Activated T-cell treated with anti-CD3 and anti-CD28 coated beads, Interleukin-2, amount 50 U/mL, for 72 hours (primary cell): ENCODE measurements around the gene OTOS. TPM values are rescaled to one million over a fixed set of nuclear protein-coding genes. Genes with fewer than 3 reads are reported as not detected.

Experiments
- ATAC-seq, 2 donors: fragments of 150-1000 bp; cut with Tn5 transposase; replicated peaks in 1 of 2; 2 replicates each; pipeline ENCODE4 v1.10.0; 2021; ENCODE audit warnings: moderate library complexity in 2 of 2, mild to moderate bottlenecking in 1 of 2
- DNase-seq, 2 donors: peaks; one replicate each; pipeline ENCODE4 v3.0.0; 2021 to 2022; ENCODE audit warnings: mixed read lengths in 1 of 2
- H3K27ac Mint-ChIP-seq: one replicate; pipeline ENCODE4 v1.8.0; 2022; ENCODE audit warnings: mild to moderate bottlenecking, moderate library complexity, mixed read lengths
- H3K27me3 Mint-ChIP-seq: one replicate; pipeline ENCODE4 v1.8.0; 2022; ENCODE audit warnings: low read depth, mixed read lengths
- H3K36me3 Mint-ChIP-seq, 2 donors: one replicate each; pipeline ENCODE4 v1.8.0; 2022; ENCODE audit warnings: mixed read lengths in 2 of 2, mild to moderate bottlenecking in 1 of 2; ENCODE audit not compliant: insufficient read depth in 2 of 2
- H3K4me1 Mint-ChIP-seq: one replicate; pipeline ENCODE4 v1.8.0; 2022; ENCODE audit warnings: low read depth, mixed read lengths
- H3K4me3 Mint-ChIP-seq, 2 donors: one replicate each; pipeline ENCODE4 v1.8.0; 2022; ENCODE audit warnings: mild to moderate bottlenecking in 2 of 2, mixed read lengths in 2 of 2, moderate library complexity in 2 of 2
- H3K9me3 Mint-ChIP-seq, 2 donors: one replicate each; pipeline ENCODE4 v1.8.0; 2022; ENCODE audit warnings: mixed read lengths in 2 of 2
- total RNA-seq, 2 donors: library from RNA; stranded (reverse); gene quantifications; one replicate each; pipeline ENCODE4 v1.2.3, GENCODE V29; 2022

The OTOS gene
- total RNA-seq, 2 donors from 2014 or later = not detected

GRCh38 chr2:240134956-240135520 is 5.4 kb downstream of the OTOS start:
- Mint-ChIP-seq H3K27me3 (no peaks in the 10 kb centered on the region), H3K4me3 (peak overlapping the region; percentile 95 to 96), H3K4me1 (peaks cover 21% of the 10 kb centered on the region), H3K9me3 (no peaks in the 10 kb centered on the region), H3K27ac (peak overlapping the region; percentile 86), H3K36me3 (peaks cover 2 to 11% of the 10 kb centered on the region in 2 donors)
- DNase-seq (no peak), ATAC-seq (no peak)

GRCh38 chr2:240134466-240134865 is 6.0 kb downstream of the OTOS start:
- peak overlapping the region; percentile 20 for H3K27ac Mint-ChIP-seq
- H3K27me3 Mint-ChIP-seq = no peaks in the 10 kb centered on the region
- H3K4me3 Mint-ChIP-seq = peak overlapping the region; percentile 95 to 96
- no peaks in the 10 kb centered on the region for H3K9me3 Mint-ChIP-seq
- DNase-seq (no peak), ATAC-seq (no peak)
- peaks cover 3 to 11% of the 10 kb centered on the region in 2 donors for H3K36me3 Mint-ChIP-seq
- H3K4me1 Mint-ChIP-seq = peaks cover 21% of the 10 kb centered on the region

- Mint-ChIP-seq H3K9me3 (no peaks in the 10 kb centered on the region), H3K27ac (no peak overlapping the region), H3K27me3 (no peaks in the 10 kb centered on the region), H3K36me3 (peaks cover 3 to 11% of the 10 kb centered on the region in 2 donors), H3K4me3 (peak overlapping the region in 1 of 2 donors; percentile 36), H3K4me1 (peaks cover 21% of the 10 kb centered on the region)
- ATAC-seq = no peak
- DNase-seq = no peak
These were observed 7.1 kb downstream of the OTOS start for GRCh38 chr2:240133401-240133800.

- Mint-ChIP-seq H3K4me3 (no peak overlapping the region), H3K9me3 (no peaks in the 10 kb centered on the region), H3K36me3 (peaks cover 3 to 13% of the 10 kb centered on the region in 2 donors), H3K4me1 (peaks cover 21% of the 10 kb centered on the region), H3K27me3 (no peaks in the 10 kb centered on the region), H3K27ac (no peak overlapping the region)
- DNase-seq (no peak), ATAC-seq (no peak)
These were observed 7.8 kb downstream of the OTOS start for GRCh38 chr2:240132651-240132980.

GRCh38 chr2:240131941-240132650 is 8.4 kb downstream of the OTOS start:
- H3K4me1 Mint-ChIP-seq = peaks cover 19% of the 10 kb centered on the region

GRCh38 chr2:240131296-240131695 is 9.2 kb downstream of the OTOS start:
- H3K4me1 Mint-ChIP-seq = peaks cover 17% of the 10 kb centered on the region
- ATAC-seq (no peak), DNase-seq (no peak)
- H3K36me3 Mint-ChIP-seq = peaks cover 3 to 17% of the 10 kb centered on the region in 2 donors
- no peak overlapping the region for H3K27ac Mint-ChIP-seq
- no peak overlapping the region for H3K4me3 Mint-ChIP-seq
- no peaks in the 10 kb centered on the region for H3K27me3 Mint-ChIP-seq
- H3K9me3 Mint-ChIP-seq = no peaks in the 10 kb centered on the region

More at GRCh38 chr2:240131941-240132650, 8.4 kb downstream of the OTOS start:
- peaks cover 3 to 17% of the 10 kb centered on the region in 2 donors for H3K36me3 Mint-ChIP-seq
- no peaks in the 10 kb centered on the region for H3K27me3 Mint-ChIP-seq
- ATAC-seq (no peak), DNase-seq (peak in 1 of 2 donors; percentile 7)
- no peak overlapping the region for H3K27ac Mint-ChIP-seq
- no peaks in the 10 kb centered on the region for H3K9me3 Mint-ChIP-seq
- H3K4me3 Mint-ChIP-seq = no peak overlapping the region

- ATAC-seq (no peak), DNase-seq (no peak)
- Mint-ChIP-seq H3K4me1 (peaks cover 16% of the 10 kb centered on the region), H3K27ac (no peak overlapping the region), H3K9me3 (no peaks in the 10 kb centered on the region), H3K27me3 (no peaks in the 10 kb centered on the region), H3K36me3 (peaks cover 3 to 19% of the 10 kb centered on the region in 2 donors), H3K4me3 (no peak overlapping the region)
These were observed 9.9 kb downstream of the OTOS start for GRCh38 chr2:240130393-240131195.

GRCh38 chr2:240129731-240130392 is 10.6 kb downstream of the OTOS start:
- Mint-ChIP-seq H3K36me3 (peaks cover 2 to 18% of the 10 kb centered on the region in 2 donors), H3K9me3 (no peaks in the 10 kb centered on the region), H3K27me3 (no peaks in the 10 kb centered on the region), H3K4me1 (peaks cover 8% of the 10 kb centered on the region), H3K4me3 (no peak overlapping the region), H3K27ac (no peak overlapping the region)
- DNase-seq (no peak), ATAC-seq (no peak)

GRCh38 chr2:240129311-240129710 is 11.1 kb downstream of the OTOS start:
- ATAC-seq (no peak), DNase-seq (no peak)
- H3K27ac Mint-ChIP-seq = no peak overlapping the region
- no peak overlapping the region for H3K4me3 Mint-ChIP-seq
- H3K36me3 Mint-ChIP-seq = peaks cover 2 to 18% of the 10 kb centered on the region in 2 donors
- H3K9me3 Mint-ChIP-seq = no peaks in the 10 kb centered on the region
- H3K4me1 Mint-ChIP-seq = peaks cover 3% of the 10 kb centered on the region
- no peaks in the 10 kb centered on the region for H3K27me3 Mint-ChIP-seq

- no peaks in the 10 kb centered on the region for H3K4me1 Mint-ChIP-seq
- no peaks in the 10 kb centered on the region for H3K27me3 Mint-ChIP-seq
- H3K9me3 Mint-ChIP-seq = no peaks in the 10 kb centered on the region
- peaks cover 2 to 18% of the 10 kb centered on the region in 2 donors for H3K36me3 Mint-ChIP-seq
- H3K27ac Mint-ChIP-seq = no peak overlapping the region
- H3K4me3 Mint-ChIP-seq = no peak overlapping the region
- no peak for ATAC-seq
- DNase-seq = no peak
These were observed 11.8 kb downstream of the OTOS start for GRCh38 chr2:240128608-240129145.

GRCh38 chr2:240127911-240128607 is 12.4 kb downstream of the OTOS start:
- peaks cover 2 to 15% of the 10 kb centered on the region in 2 donors for H3K36me3 Mint-ChIP-seq
- H3K4me3 Mint-ChIP-seq = no peak overlapping the region
- ATAC-seq (no peak), DNase-seq (no peak)
- no peaks in the 10 kb centered on the region for H3K9me3 Mint-ChIP-seq
- no peaks in the 10 kb centered on the region for H3K27me3 Mint-ChIP-seq
- H3K27ac Mint-ChIP-seq = no peak overlapping the region
- no peaks in the 10 kb centered on the region for H3K4me1 Mint-ChIP-seq

- H3K36me3 Mint-ChIP-seq = peaks cover 2 to 15% of the 10 kb centered on the region in 2 donors
- H3K27ac Mint-ChIP-seq = no peak overlapping the region
- no peak overlapping the region for H3K4me3 Mint-ChIP-seq
- no peaks in the 10 kb centered on the region for H3K27me3 Mint-ChIP-seq
- ATAC-seq = no peak
- H3K9me3 Mint-ChIP-seq = no peaks in the 10 kb centered on the region
- DNase-seq = no peak
- H3K4me1 Mint-ChIP-seq = no peaks in the 10 kb centered on the region
These were observed 13.2 kb downstream of the OTOS start for GRCh38 chr2:240127191-240127750.
